MCF 10A (cell line): ENCODE results near the gene RPRM. TPM values are rescaled to one million over a fixed set of nuclear protein-coding genes. Genes with fewer than 3 reads are reported as not detected.

Source experiments
- BruUV-seq: library from RNA; stranded (reverse); fragments of 400-500 nt; replicated peaks from 2 replicates; lab custom pipeline; 2021; lab: Mats Ljungman, UMichigan
- CTCF ChIA-PET: fragments of 300-600 bp; sonication (Branson Sonifier 250); formaldehyde crosslinking; extraction: SDS; loops from one replicate; lab custom pipeline; 2021; ENCODE audit warnings: antibody characterized with exemption, inconsistent platforms; lab: Yijun Ruan, JAX
- POLR2A ChIA-PET: fragments of 300-600, 350-650 bp; sonication (Branson Sonifier 250); formaldehyde crosslinking; extraction: SDS; loops from one replicate; lab custom pipeline; 2020; ENCODE audit warnings: antibody characterized with exemption, inconsistent platforms; lab: Yijun Ruan, JAX
- DNase-seq: peaks from one replicate; pipeline ENCODE4 v3.0.0-alpha.2; 2018; ENCODE audit not compliant: unreplicated experiment
- H3K27ac Mint-ChIP-seq: one replicate; pipeline ENCODE4 v1.8.0; 2022; ENCODE audit warnings: mild to moderate bottlenecking, low read depth, mixed read lengths; ENCODE audit not compliant: unreplicated experiment
- H3K27me3 Mint-ChIP-seq: one replicate; pipeline ENCODE4 v1.8.0; 2022; ENCODE audit warnings: mixed read lengths; ENCODE audit not compliant: insufficient read depth, unreplicated experiment
- H3K36me3 Mint-ChIP-seq: one replicate; pipeline ENCODE4 v1.8.0; 2022; ENCODE audit warnings: mild to moderate bottlenecking, moderate library complexity, mixed read lengths; ENCODE audit not compliant: insufficient read depth, unreplicated experiment
- H3K4me1 Mint-ChIP-seq: one replicate; pipeline ENCODE4 v1.8.0; 2022; ENCODE audit warnings: mixed read lengths; ENCODE audit not compliant: insufficient read depth, unreplicated experiment
- H3K4me3 Mint-ChIP-seq: one replicate; pipeline ENCODE4 v1.8.0; 2022; ENCODE audit warnings: mild to moderate bottlenecking, moderate library complexity, mixed read lengths; ENCODE audit not compliant: unreplicated experiment
- H3K9me3 Mint-ChIP-seq: one replicate; pipeline ENCODE4 v1.8.0; 2022; ENCODE audit warnings: mixed read lengths; ENCODE audit not compliant: unreplicated experiment
- CTCF ChIP-seq: fragments of 200-600 bp; IDR thresholded peaks from one replicate; pipeline ENCODE4 v1.8.0; 2022; ENCODE audit warnings: antibody characterized with exemption, mild to moderate bottlenecking; ENCODE audit not compliant: unreplicated experiment
- intact Hi-C: fragments of 100-400 bp; cut with micrococcal nuclease; formaldehyde crosslinking; loops from 2 replicates; pipeline ENCODE4 v1.14.1; 2022
- total RNA-seq: library from RNA; stranded (reverse); gene quantifications from 2 replicates; pipeline ENCODE4 v1.2.3, GENCODE V29; 2022

The RPRM gene
- total RNA-seq, 1 experiment from 2014 or later, result not detected

DNA sequence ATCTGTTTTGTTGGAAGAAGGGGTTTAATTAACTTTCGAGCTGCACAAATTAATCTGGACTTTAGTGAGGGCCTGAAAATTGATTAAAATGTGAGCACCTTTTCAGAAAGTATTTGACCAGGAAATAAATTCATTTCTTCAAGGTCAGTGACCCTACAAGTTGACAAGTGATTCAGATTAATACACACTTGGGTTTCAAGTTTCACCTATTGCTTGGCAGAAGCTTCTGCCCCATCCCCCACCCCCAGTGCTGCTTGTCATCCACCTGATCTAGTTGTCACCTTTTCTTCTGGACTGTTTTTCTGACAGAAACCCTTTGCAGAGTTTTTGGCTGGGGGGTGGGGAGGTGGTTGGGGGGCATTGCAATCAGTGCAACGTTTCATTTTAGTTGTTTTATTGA lies 46.2 kb downstream of the RPRM start:
- intact Hi-C loops, result no loop called here
- H3K9me3 Mint-ChIP-seq, result peaks cover 7% of the 10 kb centered on the region
- no peak for DNase-seq
- ChIA-PET POLR2A (no interaction called here), CTCF (interaction anchor here (1.2 kb wide), 1 partner anchor 10 kb away, joined by 3 read pairs; no protein-coding TSS in a partner anchor)
- no peaks in the 10 kb centered on the region for H3K4me1 Mint-ChIP-seq
- H3K4me3 Mint-ChIP-seq, result no peak overlapping the region
- no TSS peak for BruUV-seq
- H3K27ac Mint-ChIP-seq, result no peak overlapping the region
- H3K27me3 Mint-ChIP-seq, result no peaks in the 10 kb centered on the region
- TF ChIP-seq CTCF, result no peak
- no peaks in the 10 kb centered on the region for H3K36me3 Mint-ChIP-seq

GRCh38 chr2:153431114-153431513 lies 47.4 kb downstream of the RPRM start:
- no peak for DNase-seq
- Mint-ChIP-seq H3K36me3 (no peaks in the 10 kb centered on the region), H3K4me1 (no peaks in the 10 kb centered on the region), H3K27ac (no peak overlapping the region), H3K4me3 (no peak overlapping the region), H3K27me3 (no peaks in the 10 kb centered on the region), H3K9me3 (no peaks in the 10 kb centered on the region)
- POLR2A ChIA-PET, result no interaction called here
- intact Hi-C loops, result no loop called here
- no TSS peak for BruUV-seq
- CTCF ChIA-PET, result interaction anchor here (0.7 to 1.2 kb wide), 3 partner anchors 9 to 274 kb away, joined by 3 to 4 read pairs (median 3); no protein-coding TSS in a partner anchor
- TF ChIP-seq CTCF, result no peak
